SH-SY5Y (cell line): ENCODE data around the gene LILRA1.

Experiments used
- GATA2 ChIP-seq: IDR thresholded peaks from 2 replicates; pipeline ENCODE4 v1.6.1; 2011; ENCODE audit warnings: mild to moderate bottlenecking, low read depth, low read length
- GATA3 ChIP-seq: IDR thresholded peaks from 2 replicates; pipeline ENCODE4 v1.6.1; 2011; ENCODE audit warnings: low read depth, mild to moderate bottlenecking, low read length, moderate library complexity

DNA sequence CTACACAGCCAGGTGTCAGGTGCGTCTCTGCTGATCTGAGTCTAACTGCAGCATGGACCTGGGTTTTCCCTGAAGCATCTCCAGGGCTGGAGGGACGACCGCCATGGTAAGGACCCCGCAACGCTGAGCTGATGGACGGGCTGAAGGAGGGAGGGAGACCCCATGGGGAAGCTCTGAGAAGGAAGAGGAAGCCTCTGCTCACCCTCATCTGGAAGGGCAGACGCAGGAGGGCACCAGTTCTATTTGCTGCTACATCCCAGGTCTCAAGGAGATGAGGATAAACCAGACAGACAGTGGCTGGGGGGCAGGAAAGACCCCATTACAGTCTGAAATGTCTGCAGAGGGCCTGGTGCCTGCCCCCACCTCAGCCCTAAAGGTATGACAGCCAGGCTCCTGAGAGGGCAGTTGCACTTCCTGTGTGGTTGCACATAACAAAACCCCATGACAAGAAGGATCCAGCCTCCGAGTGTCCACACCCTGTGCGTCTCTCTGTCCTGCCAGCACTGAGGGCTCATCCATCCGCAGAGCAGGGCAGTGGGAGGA, 20.0 kb upstream of the LILRA1 start, which contains the start of gene LILRA2:
- TF ChIP-seq GATA2 (no peak), GATA3 (no peak)
